Common myeloid progenitor, CD34-positive (primary cell): Measurements from ENCODE around the gene VANGL2.

Source experiments
- CTCF ChIA-PET: fragments of 350-600 bp; sonication (Branson Sonifier 250); formaldehyde crosslinking; loops from one replicate; lab custom pipeline; 2021; ENCODE audit warnings: antibody characterized with exemption; lab: Charles Lee
- POLR2A ChIA-PET: fragments of 350-600 bp; sonication (Branson Sonifier 250); formaldehyde crosslinking; loops from one replicate; lab custom pipeline; 2021; ENCODE audit warnings: antibody characterized with exemption; lab: Charles Lee
- DNase-seq, 3 donors: peaks; one replicate each; pipeline versions ENCODE4 v3.0.0 to v3.0.0-alpha.2; 2013
- H3K27ac ChIP-seq, 2 experiments: 1 replicate in 1 of 2; 2 replicates in 1 of 2; pipeline ENCODE4 v1.7.0; 2013; ENCODE audit warnings: inconsistent platforms in 2 of 2, low read length in 2 of 2, mild to moderate bottlenecking in 2 of 2, low read depth in 1 of 2, moderate library complexity in 1 of 2; ENCODE audit not compliant: severe bottlenecking in 2 of 2, insufficient read depth in 1 of 2, poor library complexity in 1 of 2
- H3K27me3 ChIP-seq, 5 experiments: replicated peaks in 2 of 5; 1 replicate in 3 of 5; 2 replicates in 2 of 5; pipeline versions ENCODE4 v1.6.1 to v1.7.0; 2013; ENCODE audit warnings: low read length in 4 of 5, mild to moderate bottlenecking in 2 of 5, moderate library complexity in 2 of 5, inconsistent platforms in 1 of 5; ENCODE audit not compliant: insufficient read depth in 5 of 5, control insufficient read depth in 4 of 5
- H3K36me3 ChIP-seq, 4 experiments: 1 replicate in 2 of 4; 2 replicates in 2 of 4; pipeline versions ENCODE4 v1.6.1 to v1.7.0; 2013; ENCODE audit warnings: low read length in 3 of 4, control low read depth in 1 of 4, mild to moderate bottlenecking in 1 of 4; ENCODE audit not compliant: control insufficient read depth in 4 of 4, insufficient read depth in 4 of 4
- H3K4me1 ChIP-seq, 4 experiments: 1 replicate in 3 of 4; 2 replicates in 1 of 4; pipeline versions ENCODE4 v1.6.1 to v1.7.1; 2013; ENCODE audit warnings: low read length in 3 of 4, mild to moderate bottlenecking in 3 of 4, control low read depth in 1 of 4, inconsistent platforms in 1 of 4, moderate library complexity in 1 of 4; ENCODE audit not compliant: control insufficient read depth in 4 of 4, insufficient read depth in 4 of 4; ENCODE audit errors: control extremely low read depth in 1 of 4
- H3K4me3 ChIP-seq, 7 experiments: 1 replicate in 4 of 7; 2 replicates in 3 of 7; pipeline versions ENCODE4 v1.5.1 to v1.7.0; 2013; ENCODE audit warnings: mild to moderate bottlenecking in 7 of 7, low read length in 6 of 7, moderate library complexity in 6 of 7, inconsistent platforms in 2 of 7, low read depth in 2 of 7, control low read depth in 1 of 7; ENCODE audit not compliant: insufficient read depth in 4 of 7, control insufficient read depth in 1 of 7; ENCODE audit errors: extremely low read depth in 1 of 7
- H3K9me3 ChIP-seq, 5 experiments: 1 replicate in 4 of 5; 2 replicates in 1 of 5; pipeline versions ENCODE4 v1.6.1 to v1.7.1; 2013; ENCODE audit warnings: low read length in 4 of 5, mild to moderate bottlenecking in 2 of 5, inconsistent platforms in 1 of 5, low read depth in 1 of 5, moderate library complexity in 1 of 5; ENCODE audit not compliant: control insufficient read depth in 4 of 5, insufficient read depth in 2 of 5; ENCODE audit errors: control extremely low read depth in 1 of 5
- WGBS: methylation state at CpG from one replicate; pipeline ENCODE4 v1.1.5; 2013; ENCODE audit not compliant: insufficient coverage; 5-methylcytosine and 5-hydroxymethylcytosine counted together

VANGL2 gene

GRCh38 chr1:160403244-160403643 lies 2.9 kb downstream of the VANGL2 start:
- CTCF ChIA-PET = no interaction called here
- no peak overlapping the region for H3K27ac ChIP-seq
- no peak for DNase-seq
- WGBS = 50% methylated on average over 2 of the region's 3 CpGs
- H3K9me3 ChIP-seq = no peaks in the 10 kb centered on the region
- H3K4me3 ChIP-seq = no peak overlapping the region
- H3K27me3 ChIP-seq = no peaks in the 10 kb centered on the region
- H3K4me1 ChIP-seq = peaks cover 1 to 18% (median 16%) of the 10 kb centered on the region in 4 experiments
- POLR2A ChIA-PET = no interaction called here
- no peaks in the 10 kb centered on the region for H3K36me3 ChIP-seq

GRCh38 chr1:160404094-160404493 lies 3.7 kb downstream of the VANGL2 start:
- DNase-seq = no peak
- Histone ChIP-seq H3K27ac (no peak overlapping the region), H3K4me3 (no peak overlapping the region), H3K27me3 (no peaks in the 10 kb centered on the region), H3K4me1 (peaks cover 1 to 16% (median 15%) of the 10 kb centered on the region in 4 experiments), H3K36me3 (no peaks in the 10 kb centered on the region), H3K9me3 (no peaks in the 10 kb centered on the region)
- 89% methylated on average over 3 of the region's 3 CpGs for WGBS
- CTCF ChIA-PET = interaction anchor here (2.0 kb wide), 1 partner anchor 16 kb away, joined by 4 read pairs; no protein-coding TSS in a partner anchor
- POLR2A ChIA-PET = interaction anchor here (0.5 kb wide), 1 partner anchor 96 kb away, joined by 5 read pairs; no protein-coding TSS in a partner anchor

GRCh38 chr1:160405331-160405877 lies 5.0 kb downstream of the VANGL2 start:
- Histone ChIP-seq H3K27ac (no peak overlapping the region), H3K36me3 (no peaks in the 10 kb centered on the region), H3K9me3 (no peaks in the 10 kb centered on the region), H3K4me1 (peaks cover 1 to 11% (median 8%) of the 10 kb centered on the region in 4 experiments), H3K4me3 (no peak overlapping the region), H3K27me3 (peaks cover 0 to 3% (median 0%) of the 10 kb centered on the region in 5 experiments)
- ChIA-PET POLR2A (no interaction called here), CTCF (interaction anchor here (2.0 kb wide), 1 partner anchor 15 kb away, joined by 4 read pairs; no protein-coding TSS in a partner anchor)
- no CpG with 5 or more reads among the region's 2 CpGs for WGBS
- DNase-seq = no peak

- H3K9me3 ChIP-seq = no peaks in the 10 kb centered on the region
- no peak overlapping the region for H3K4me3 ChIP-seq
- 97% methylated on average over 8 of the region's 15 CpGs for WGBS
- peaks cover 0 to 3% (median 0%) of the 10 kb centered on the region in 5 experiments for H3K27me3 ChIP-seq
- CTCF ChIA-PET = interaction anchor here (2.0 kb wide), 1 partner anchor 14 kb away, joined by 4 read pairs; no protein-coding TSS in a partner anchor
- DNase-seq = no peak
- peaks cover 1 to 11% (median 3%) of the 10 kb centered on the region in 4 experiments for H3K4me1 ChIP-seq
- POLR2A ChIA-PET = interaction anchor here (0.6 kb wide), 1 partner anchor 11 kb away, joined by 5 read pairs; no protein-coding TSS in a partner anchor
- no peak overlapping the region for H3K27ac ChIP-seq
- no peaks in the 10 kb centered on the region for H3K36me3 ChIP-seq
These were observed 6.0 kb downstream of the VANGL2 start for GRCh38 chr1:160406131-160406968.

GRCh38 chr1:160407839-160408801 lies 7.8 kb downstream of the VANGL2 start:
- POLR2A ChIA-PET = no interaction called here
- WGBS = 89% methylated on average over 7 of the region's 12 CpGs

GRCh38 chr1:160408864-160409263 lies 8.5 kb downstream of the VANGL2 start:
- no peak overlapping the region for H3K4me3 ChIP-seq
- H3K4me1 ChIP-seq = no peaks in the 10 kb centered on the region
- POLR2A ChIA-PET = no interaction called here
- 100% methylated on average over 3 of the region's 4 CpGs for WGBS
- H3K36me3 ChIP-seq = no peaks in the 10 kb centered on the region
- no peak overlapping the region for H3K27ac ChIP-seq
- CTCF ChIA-PET = interaction anchor here (1.1 kb wide), 2 partner anchors 31 to 368 kb away, joined by 3 read pairs; no protein-coding TSS in a partner anchor
- H3K9me3 ChIP-seq = no peaks in the 10 kb centered on the region
- H3K27me3 ChIP-seq = peaks cover 0 to 3% (median 0%) of the 10 kb centered on the region in 5 experiments
- no peak for DNase-seq

More at GRCh38 chr1:160407839-160408801, 7.8 kb downstream of the VANGL2 start:
- DNase-seq = no peak
- peaks cover 0 to 2% (median 0%) of the 10 kb centered on the region in 4 experiments for H3K4me1 ChIP-seq
- H3K4me3 ChIP-seq = no peak overlapping the region
- CTCF ChIA-PET = interaction anchor here (0.7 to 1.1 kb wide), 4 partner anchors 12 to 272 kb away, joined by 3 to 4 read pairs (median 3); no protein-coding TSS in a partner anchor
- no peaks in the 10 kb centered on the region for H3K9me3 ChIP-seq
- H3K27ac ChIP-seq = no peak overlapping the region
- no peaks in the 10 kb centered on the region for H3K36me3 ChIP-seq
- peaks cover 0 to 3% (median 0%) of the 10 kb centered on the region in 5 experiments for H3K27me3 ChIP-seq
